GM18505 (cell line): ENCODE results near the gene MACROD2.

ENCODE experiments used
- ATAC-seq: cut with Tn5 transposase; IDR thresholded peaks from one replicate; pipeline ENCODE4 v1.9.1; 2021; ENCODE audit not compliant: unreplicated experiment
- POLR2A ChIP-seq: IDR thresholded peaks from 4 replicates; pipeline ENCODE4 v1.6.1; 2011; ENCODE audit warnings: borderline replicate concordance; ENCODE audit not compliant: insufficient read depth, insufficient read length; ENCODE audit errors: extremely low read depth

MACROD2 gene

DNA sequence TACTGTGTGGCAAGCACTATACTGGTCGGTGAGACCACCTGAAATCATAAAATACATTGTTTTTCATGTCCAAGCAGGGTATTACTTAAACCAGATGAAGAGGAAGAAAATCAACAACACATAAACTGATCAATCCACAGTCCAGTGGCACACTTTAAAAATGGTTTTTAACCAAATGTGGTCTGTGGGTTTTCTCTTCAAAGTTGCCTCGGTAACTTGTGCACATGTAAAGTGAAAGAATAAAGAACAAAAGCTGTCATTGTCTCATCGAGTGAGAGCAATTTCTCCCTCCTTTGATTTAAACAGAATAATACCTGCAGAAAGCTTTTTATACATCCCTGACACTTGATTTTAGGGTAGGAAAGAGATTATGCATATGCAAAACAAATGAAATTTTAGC, 338.4 kb downstream of the MACROD2 start:
- no peak for TF ChIP-seq POLR2A
- ATAC-seq, result no peak

DNA sequence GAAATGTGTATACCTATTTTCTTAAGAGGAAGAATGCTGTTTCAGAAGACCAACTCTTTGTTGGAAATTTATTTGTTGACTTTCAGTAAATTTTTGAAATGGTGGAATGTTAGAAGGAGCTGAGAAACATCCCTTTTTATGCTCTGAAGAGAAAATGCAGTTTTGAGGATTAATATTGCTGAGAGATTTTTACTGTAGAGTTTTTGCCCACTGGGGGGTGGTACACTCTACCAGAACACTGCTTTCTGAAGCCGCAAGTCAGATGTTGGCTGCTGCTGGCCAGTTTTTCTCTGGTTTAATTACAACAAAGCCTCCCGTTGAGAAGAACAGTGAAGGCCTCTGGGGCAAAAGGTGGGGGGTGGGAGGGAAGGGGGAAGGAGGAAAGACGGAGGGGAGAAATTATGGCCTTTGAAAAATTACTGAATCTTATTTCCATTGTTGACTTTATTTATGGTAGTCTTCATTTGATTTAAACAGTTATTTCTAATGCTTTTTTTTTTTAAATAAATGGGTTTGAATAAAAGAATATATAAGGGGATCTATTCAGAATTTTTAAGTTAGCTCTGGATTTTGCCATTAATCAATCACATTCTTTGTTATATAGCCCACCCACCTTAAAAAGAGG, 339.1 kb downstream of the MACROD2 start:
- TF ChIP-seq POLR2A, result no peak
- ATAC-seq, result no peak

DNA sequence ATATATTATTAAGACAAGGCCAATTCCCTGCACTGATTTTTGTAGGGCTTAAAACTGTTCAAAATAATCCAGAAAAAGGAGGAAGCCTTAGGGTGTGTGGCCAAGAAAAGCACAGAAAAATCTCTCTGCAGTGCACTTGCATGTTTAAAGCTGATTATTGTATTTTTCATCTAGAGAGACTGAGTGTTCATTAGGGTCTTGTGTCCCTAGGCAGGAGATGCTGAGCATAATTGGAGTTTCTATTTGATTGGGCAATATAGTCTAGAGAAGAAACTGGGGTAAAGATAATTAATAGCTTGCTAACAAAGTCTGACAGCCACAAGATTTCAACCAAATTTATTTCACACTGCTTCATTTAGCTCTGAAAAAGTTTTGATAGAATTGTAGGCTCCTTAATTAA, 339.7 kb downstream of the MACROD2 start:
- no peak for ATAC-seq
- no peak for TF ChIP-seq POLR2A

- ATAC-seq, result no peak
These were observed 341.4 kb downstream of the MACROD2 start for GRCh38 chr20:14336686-14337085.

DNA sequence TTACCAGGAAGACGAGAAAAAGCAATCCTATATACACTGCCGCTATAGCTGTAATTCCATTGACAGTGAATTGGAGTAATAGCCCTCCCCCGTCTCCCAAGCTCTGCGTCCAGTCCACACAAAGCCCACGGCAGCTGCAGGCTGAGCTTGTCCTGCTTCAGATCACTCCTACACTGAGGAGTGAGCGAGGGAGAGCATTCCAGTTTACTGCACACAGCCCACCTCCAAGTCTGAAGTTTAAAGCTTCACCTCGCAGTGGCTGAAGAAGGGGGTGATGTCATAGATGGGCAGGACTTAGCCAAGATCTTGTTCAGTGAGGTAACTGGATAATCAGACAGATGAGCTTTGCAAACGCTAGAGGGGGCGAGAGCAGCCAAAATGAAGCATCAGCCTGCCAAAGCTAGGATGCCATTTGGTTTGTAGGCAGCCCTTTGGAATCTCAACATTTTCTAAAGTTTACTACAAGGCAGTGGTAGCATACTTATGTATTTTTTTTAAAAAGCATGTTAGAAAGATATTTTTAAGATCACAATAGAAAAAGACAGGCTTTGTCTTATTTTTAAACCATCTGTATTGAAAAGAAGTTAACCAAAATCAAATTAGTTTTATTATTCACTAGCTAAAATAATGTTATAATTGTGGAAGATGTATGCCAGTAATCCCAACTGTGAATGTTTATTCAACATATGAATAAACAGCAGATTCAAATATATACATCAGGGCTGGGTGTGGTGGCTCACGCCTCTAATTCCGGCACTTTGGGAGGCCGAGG, 342.3 kb downstream of the MACROD2 start, which contains the start of gene FLRT3:
Gene FLRT3, minus strand, starts transcription at position 213 of the 772 bp plus-strand sequence. CDS start 10,106 bp downstream, outside the sequence.
- peak; percentile 99 for ATAC-seq

More at GRCh38 chr20:14336686-14337085, 341.4 kb downstream of the MACROD2 start:
- no peak for TF ChIP-seq POLR2A

GRCh38 chr20:14341801-14342200, 346.5 kb downstream of the MACROD2 start:
- ATAC-seq, result no peak
- TF ChIP-seq POLR2A, result no peak

More for the DNA sequence above, 342.3 kb downstream of the MACROD2 start, which contains the start of gene FLRT3:
- TF ChIP-seq POLR2A, result no peak

DNA sequence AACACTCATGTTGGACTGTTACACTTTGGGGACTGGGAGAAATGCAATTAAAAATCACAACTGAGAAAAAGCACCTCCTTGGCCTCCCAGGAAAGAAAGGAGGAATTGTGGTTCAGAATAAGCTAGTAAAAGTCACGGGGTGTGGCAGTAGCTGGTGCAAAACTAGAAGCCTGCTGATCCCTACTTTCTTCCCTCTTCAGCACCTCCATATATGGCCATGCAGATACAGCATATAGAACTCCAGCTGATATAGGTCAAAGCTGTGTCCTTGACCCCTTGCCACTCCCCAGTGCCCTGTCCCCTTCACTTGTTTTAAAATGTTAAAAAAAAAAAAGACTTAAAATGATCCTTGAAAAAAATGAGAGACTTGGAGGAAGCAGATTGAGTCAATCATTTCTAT, 347.6 kb downstream of the MACROD2 start:
- ATAC-seq, result no peak
- no peak for TF ChIP-seq POLR2A

- no peak for ATAC-seq
These were observed 348.3 kb downstream of the MACROD2 start for GRCh38 chr20:14343491-14344065.

DNA sequence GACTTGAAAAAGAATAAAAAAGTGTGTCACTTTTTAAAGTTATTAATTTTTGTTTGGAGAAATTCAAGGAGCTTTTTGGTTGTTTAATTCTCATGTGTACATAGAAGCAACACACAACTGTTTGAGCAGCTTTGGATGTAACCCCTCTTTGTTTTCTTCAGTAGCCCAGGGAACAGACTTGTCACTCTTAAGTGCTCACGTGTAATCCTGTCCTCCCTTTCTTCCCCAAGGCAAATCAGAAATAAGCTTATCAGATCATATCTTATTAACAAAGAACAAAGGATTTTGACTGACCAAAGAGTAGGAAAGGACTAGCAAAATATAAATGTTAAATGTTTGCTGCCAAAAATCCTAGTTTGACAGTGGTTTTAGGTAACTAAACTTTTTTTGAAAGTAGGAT, 349.4 kb downstream of the MACROD2 start:
- no peak for ATAC-seq
- TF ChIP-seq POLR2A, result no peak

More at GRCh38 chr20:14343491-14344065, 348.3 kb downstream of the MACROD2 start:
- TF ChIP-seq POLR2A, result no peak

- no peak for ATAC-seq
- TF ChIP-seq POLR2A, result no peak
These were observed 360.5 kb downstream of the MACROD2 start for GRCh38 chr20:14355791-14356190.

GRCh38 chr20:14360416-14360815, 365.1 kb downstream of the MACROD2 start:
- no peak for TF ChIP-seq POLR2A
- ATAC-seq, result no peak

GRCh38 chr20:14361509-14362345, 366.4 kb downstream of the MACROD2 start:
- TF ChIP-seq POLR2A, result no peak
- ATAC-seq, result no peak

GRCh38 chr20:14374196-14374595, 378.9 kb downstream of the MACROD2 start:
- ATAC-seq, result no peak

GRCh38 chr20:14375416-14375985, 380.2 kb downstream of the MACROD2 start:
- no peak for ATAC-seq
- no peak for TF ChIP-seq POLR2A

More at GRCh38 chr20:14374196-14374595, 378.9 kb downstream of the MACROD2 start:
- TF ChIP-seq POLR2A, result no peak
